HG03280 (cell line): ENCODE measurements around the gene COX7C.

Experiments used
- ATAC-seq: cut with Tn5 transposase; IDR thresholded peaks from one replicate; pipeline ENCODE4 v1.9.1; 2021; ENCODE audit warnings: mild to moderate bottlenecking, moderate library complexity; ENCODE audit not compliant: unreplicated experiment

COX7C gene

GRCh38 chr5:86664173-86664572, 46.4 kb downstream of the COX7C start:
- ATAC-seq: no peak

- no peak for ATAC-seq
These were observed 48.4 kb downstream of the COX7C start for GRCh38 chr5:86665984-86666760.

- no peak for ATAC-seq
These were observed 49.2 kb downstream of the COX7C start for GRCh38 chr5:86666981-86667380.
